ENCODE results near the gene ARID5A. TPM values are rescaled to one million over a fixed set of nuclear protein-coding genes. Genes with fewer than 3 reads are reported as not detected.

Gene ARID5A
- polyA plus RNA-seq, 4 donors = 2.9 to 15.2 (median 7.8) TPM

DNA sequence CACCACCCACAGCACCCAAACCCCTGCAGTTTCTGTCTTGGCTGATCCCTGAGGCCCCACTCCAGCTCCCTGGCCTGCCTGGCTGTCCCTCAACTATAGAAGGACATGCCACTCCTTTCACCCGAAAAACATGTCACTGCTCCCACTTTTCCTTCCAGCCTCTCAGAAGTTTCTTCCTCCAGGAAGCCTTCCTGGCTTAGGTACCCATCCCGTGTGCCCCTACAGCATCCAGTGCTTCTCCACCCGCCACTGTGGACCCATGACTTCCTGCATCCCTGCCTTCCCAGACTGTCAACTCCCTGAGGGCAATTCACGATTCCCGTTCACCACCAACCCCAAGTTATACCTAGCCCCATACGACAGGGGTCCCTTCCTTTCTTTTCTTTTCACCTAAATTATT lies 21.5 kb downstream of the ARID5A start:
- Histone ChIP-seq H3K27ac (ENCODE audit: low read depth in 1 of 3, low read length in 2 of 3) (no peak overlapping the region), H3K36me3 (ENCODE audit: control insufficient read depth in 3 of 3, insufficient read depth in 2 of 3, low read depth in 1 of 3, low read length in 3 of 3) (peaks cover 0 to under 1% (median 0%) of the 10 kb centered on the region in 3 donors), H3K4me1 (ENCODE audit: control insufficient read depth in 3 of 3, insufficient read depth in 2 of 3, low read depth in 1 of 3, low read length in 2 of 3) (peaks cover 0 to 11% (median 0%) of the 10 kb centered on the region in 3 donors), H3K4me3 (ENCODE audit: low read depth in 1 of 3, low read length in 3 of 3) (no peak overlapping the region), H3K27me3 (ENCODE audit: control insufficient read depth in 3 of 3, insufficient read depth in 3 of 3, low read length in 3 of 3) (no peaks in the 10 kb centered on the region), H3K9me3 (ENCODE audit: control insufficient read depth in 2 of 2, insufficient read depth in 1 of 2, low read depth in 1 of 2, low read length in 1 of 2) (peaks cover 0 to 11% of the 10 kb centered on the region in 2 donors)
- DNase-seq = no peak
- no peak for FAIRE-seq
- WGBS, 3 donors = 87 to 93% (median 88%) methylated on average over 6 of the region's 6 CpGs

DNA sequence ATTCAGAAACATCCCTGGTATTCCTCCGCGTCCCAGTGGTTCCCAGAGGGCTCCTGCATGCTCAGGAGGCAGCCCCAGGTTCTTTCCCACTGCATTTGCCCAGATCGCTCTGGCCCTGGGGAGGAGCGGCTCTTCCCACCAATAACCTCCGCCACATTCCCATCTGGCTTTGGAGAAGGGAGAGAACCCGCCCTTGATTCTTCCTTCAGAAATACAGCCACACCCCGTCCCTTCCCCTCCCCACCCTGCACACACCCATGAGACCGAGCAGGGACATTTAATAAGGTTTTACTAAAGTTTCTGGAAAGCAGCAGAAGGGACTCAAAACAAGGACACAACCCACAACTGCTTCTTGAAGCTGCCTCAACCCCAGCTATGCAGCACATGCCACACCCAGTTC lies 21.9 kb downstream of the ARID5A start:
- DNase-seq (no peak), FAIRE-seq (no peak)
- Histone ChIP-seq H3K4me1 (ENCODE audit: control insufficient read depth in 3 of 3, insufficient read depth in 2 of 3, low read depth in 1 of 3, low read length in 2 of 3) (peaks cover 0 to 11% (median 0%) of the 10 kb centered on the region in 3 donors), H3K9me3 (ENCODE audit: control insufficient read depth in 2 of 2, insufficient read depth in 1 of 2, low read depth in 1 of 2, low read length in 1 of 2) (peaks cover 0 to 11% of the 10 kb centered on the region in 2 donors), H3K27ac (ENCODE audit: low read depth in 1 of 3, low read length in 2 of 3) (no peak overlapping the region), H3K36me3 (ENCODE audit: control insufficient read depth in 3 of 3, insufficient read depth in 2 of 3, low read depth in 1 of 3, low read length in 3 of 3) (no peaks in the 10 kb centered on the region), H3K27me3 (ENCODE audit: control insufficient read depth in 3 of 3, insufficient read depth in 3 of 3, low read length in 3 of 3) (no peaks in the 10 kb centered on the region), H3K4me3 (ENCODE audit: low read depth in 1 of 3, low read length in 3 of 3) (no peak overlapping the region)
- WGBS, 3 donors = 85 to 94% (median 89%) methylated on average over 8 of the region's 8 CpGs

DNA sequence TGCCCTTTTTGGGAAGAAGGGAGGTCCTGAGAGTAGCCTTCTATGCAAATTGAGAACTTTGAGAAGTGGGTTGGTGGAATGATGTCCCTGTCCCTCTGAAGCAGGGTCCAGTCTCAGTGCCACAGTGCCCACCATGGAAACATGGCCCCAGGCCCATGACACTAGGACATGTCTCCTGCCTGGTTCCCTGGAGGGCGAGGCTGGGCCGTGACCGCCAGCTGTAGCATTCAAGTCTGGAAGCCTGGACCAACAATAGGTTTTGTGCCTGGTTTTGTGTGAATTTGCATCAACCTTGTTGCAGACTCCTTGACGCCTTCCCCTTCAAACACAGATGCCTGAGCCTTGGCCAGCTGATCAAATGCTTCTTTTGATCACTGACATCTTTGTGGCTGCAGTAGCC lies 27.5 kb downstream of the ARID5A start:
- Histone ChIP-seq H3K27ac (ENCODE audit: low read depth in 1 of 3, low read length in 2 of 3) (no peak overlapping the region), H3K36me3 (ENCODE audit: control insufficient read depth in 3 of 3, insufficient read depth in 2 of 3, low read depth in 1 of 3, low read length in 3 of 3) (no peaks in the 10 kb centered on the region), H3K4me3 (ENCODE audit: low read depth in 1 of 3, low read length in 3 of 3) (no peak overlapping the region), H3K27me3 (ENCODE audit: control insufficient read depth in 3 of 3, insufficient read depth in 3 of 3, low read length in 3 of 3) (no peaks in the 10 kb centered on the region), H3K4me1 (ENCODE audit: control insufficient read depth in 3 of 3, insufficient read depth in 2 of 3, low read depth in 1 of 3, low read length in 2 of 3) (no peaks in the 10 kb centered on the region), H3K9me3 (ENCODE audit: control insufficient read depth in 2 of 2, insufficient read depth in 1 of 2, low read depth in 1 of 2, low read length in 1 of 2) (peaks cover 0 to 3% of the 10 kb centered on the region in 2 donors)
- DNase-seq (no peak), FAIRE-seq (no peak)
- 71 to 95% (median 74%) methylated on average over 4 of the region's 4 CpGs for WGBS, 3 donors

DNA sequence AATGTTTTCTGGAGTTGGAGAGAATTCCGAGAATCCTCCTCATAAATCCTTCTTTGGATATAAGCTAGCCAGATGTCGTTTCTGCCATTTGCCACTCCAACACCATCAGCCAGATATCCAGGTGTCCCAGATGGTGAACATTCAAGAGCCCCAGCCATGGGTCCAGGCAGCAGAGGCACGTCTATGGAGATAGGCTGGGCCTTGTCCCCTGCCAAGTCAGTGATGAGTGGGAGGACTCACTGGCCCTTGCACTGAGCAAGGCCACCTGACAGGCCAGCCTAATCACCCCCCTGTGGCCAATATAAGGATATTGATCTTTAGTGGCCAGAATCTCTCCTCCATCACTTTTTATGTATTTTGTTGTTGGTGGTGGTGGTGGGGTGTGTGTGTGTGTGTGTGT lies 28.0 kb downstream of the ARID5A start:
- 73 to 83% (median 79%) methylated on average over 3 of the region's 3 CpGs for WGBS, 3 donors
- no peak for FAIRE-seq
- Histone ChIP-seq H3K4me3 (ENCODE audit: low read depth in 1 of 3, low read length in 3 of 3) (no peak overlapping the region), H3K9me3 (ENCODE audit: control insufficient read depth in 2 of 2, insufficient read depth in 1 of 2, low read depth in 1 of 2, low read length in 1 of 2) (peaks cover 0 to 3% of the 10 kb centered on the region in 2 donors), H3K4me1 (ENCODE audit: control insufficient read depth in 3 of 3, insufficient read depth in 2 of 3, low read depth in 1 of 3, low read length in 2 of 3) (no peaks in the 10 kb centered on the region), H3K27ac (ENCODE audit: low read depth in 1 of 3, low read length in 2 of 3) (no peak overlapping the region), H3K36me3 (ENCODE audit: control insufficient read depth in 3 of 3, insufficient read depth in 2 of 3, low read depth in 1 of 3, low read length in 3 of 3) (no peaks in the 10 kb centered on the region), H3K27me3 (ENCODE audit: control insufficient read depth in 3 of 3, insufficient read depth in 3 of 3, low read length in 3 of 3) (no peaks in the 10 kb centered on the region)
- DNase-seq = no peak

DNA sequence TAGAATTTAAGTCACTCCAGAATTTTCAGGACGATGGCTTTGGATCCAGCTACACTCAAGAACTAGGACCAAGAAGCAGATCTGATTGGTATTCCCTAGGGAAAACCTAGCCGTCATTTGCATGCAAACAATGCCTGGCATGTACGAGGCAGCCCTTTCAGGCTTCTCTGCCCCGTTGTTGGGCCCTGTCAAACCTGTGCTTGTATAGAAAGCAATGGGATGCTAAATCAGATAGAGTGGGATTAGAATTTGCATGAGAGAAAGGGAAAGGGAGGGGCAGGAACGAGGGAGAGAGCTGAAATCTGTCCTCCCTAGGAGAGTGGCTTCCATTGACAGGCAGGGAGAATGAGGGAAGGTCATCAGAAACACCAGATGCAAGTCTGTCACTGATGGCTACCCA lies 28.6 kb downstream of the ARID5A start:
- no peak for FAIRE-seq
- 68 to 80% (median 73%) methylated on average over 5 of the region's 5 CpGs for WGBS, 3 donors

DNA sequence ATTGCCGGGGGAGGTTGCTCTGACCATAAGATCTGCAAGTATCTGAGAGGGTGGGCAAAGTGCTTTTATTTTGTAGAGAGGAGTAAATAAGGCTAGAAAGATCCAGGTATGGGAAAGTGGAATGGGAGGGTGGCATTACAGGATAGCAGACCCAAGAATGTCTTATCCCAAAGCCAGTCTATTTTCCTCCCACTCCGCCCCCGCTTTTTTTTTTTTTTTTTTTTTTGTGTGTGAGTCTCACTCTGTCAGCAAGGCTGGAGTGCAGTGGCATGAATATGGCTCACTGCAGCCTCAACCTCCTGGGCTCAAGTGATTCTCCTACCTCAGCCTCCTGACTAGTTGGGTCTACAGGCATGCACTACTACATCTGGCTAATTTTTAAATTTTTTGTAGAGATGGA lies 31.5 kb downstream of the ARID5A start:
- no peaks in the 10 kb centered on the region for H3K36me3 ChIP-seq (ENCODE audit: control insufficient read depth in 3 of 3, insufficient read depth in 2 of 3, low read depth in 1 of 3, low read length in 3 of 3)
- no peaks in the 10 kb centered on the region for H3K27me3 ChIP-seq (ENCODE audit: control insufficient read depth in 3 of 3, insufficient read depth in 3 of 3, low read length in 3 of 3)
- no peak overlapping the region for H3K4me3 ChIP-seq (ENCODE audit: low read depth in 1 of 3, low read length in 3 of 3)
- no peaks in the 10 kb centered on the region for H3K9me3 ChIP-seq (ENCODE audit: control insufficient read depth in 2 of 2, insufficient read depth in 1 of 2, low read depth in 1 of 2, low read length in 1 of 2)
- no peaks in the 10 kb centered on the region for H3K4me1 ChIP-seq (ENCODE audit: control insufficient read depth in 3 of 3, insufficient read depth in 2 of 3, low read depth in 1 of 3, low read length in 2 of 3)
- 90 to 97% (median 94%) methylated on average over 3 of the region's 3 CpGs for WGBS, 3 donors
- FAIRE-seq (no peak), DNase-seq (no peak)
- no peak overlapping the region for H3K27ac ChIP-seq (ENCODE audit: low read depth in 1 of 3, low read length in 2 of 3)

More for the DNA sequence above, 28.6 kb downstream of the ARID5A start:
- H3K4me3 ChIP-seq (ENCODE audit: low read depth in 1 of 3, low read length in 3 of 3) = no peak overlapping the region
- H3K27ac ChIP-seq (ENCODE audit: low read depth in 1 of 3, low read length in 2 of 3) = no peak overlapping the region
- no peaks in the 10 kb centered on the region for H3K27me3 ChIP-seq (ENCODE audit: control insufficient read depth in 3 of 3, insufficient read depth in 3 of 3, low read length in 3 of 3)
- no peaks in the 10 kb centered on the region for H3K4me1 ChIP-seq (ENCODE audit: control insufficient read depth in 3 of 3, insufficient read depth in 2 of 3, low read depth in 1 of 3, low read length in 2 of 3)
- no peak for DNase-seq
- H3K9me3 ChIP-seq (ENCODE audit: control insufficient read depth in 2 of 2, insufficient read depth in 1 of 2, low read depth in 1 of 2, low read length in 1 of 2) = peaks cover 0 to 3% of the 10 kb centered on the region in 2 donors
- H3K36me3 ChIP-seq (ENCODE audit: control insufficient read depth in 3 of 3, insufficient read depth in 2 of 3, low read depth in 1 of 3, low read length in 3 of 3) = no peaks in the 10 kb centered on the region

DNA sequence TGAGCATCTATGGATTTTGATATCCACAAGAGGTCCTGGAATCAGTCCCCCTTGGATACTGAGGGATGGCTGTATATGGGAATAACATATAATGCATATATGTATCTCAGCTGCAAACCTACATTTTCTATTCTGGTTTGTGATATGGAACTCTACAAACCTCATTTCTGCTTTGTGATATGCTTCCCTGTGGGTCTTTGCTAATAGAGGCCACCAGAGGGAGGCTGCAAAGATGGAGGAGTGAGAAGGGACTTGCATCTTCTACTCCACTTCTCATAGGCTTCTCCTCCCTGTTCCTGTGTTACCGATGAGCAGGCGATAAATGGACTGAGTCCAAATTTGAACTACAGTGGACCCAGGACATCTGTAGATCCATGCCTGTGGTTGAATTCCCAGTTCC lies 37.8 kb downstream of the ARID5A start:
- Histone ChIP-seq H3K27me3 (ENCODE audit: control insufficient read depth in 3 of 3, insufficient read depth in 3 of 3, low read length in 3 of 3) (no peaks in the 10 kb centered on the region), H3K27ac (ENCODE audit: low read depth in 1 of 3, low read length in 2 of 3) (no peak overlapping the region), H3K4me3 (ENCODE audit: low read depth in 1 of 3, low read length in 3 of 3) (no peak overlapping the region), H3K9me3 (ENCODE audit: control insufficient read depth in 2 of 2, insufficient read depth in 1 of 2, low read depth in 1 of 2, low read length in 1 of 2) (no peaks in the 10 kb centered on the region), H3K36me3 (ENCODE audit: control insufficient read depth in 3 of 3, insufficient read depth in 2 of 3, low read depth in 1 of 3, low read length in 3 of 3) (no peaks in the 10 kb centered on the region), H3K4me1 (ENCODE audit: control insufficient read depth in 3 of 3, insufficient read depth in 2 of 3, low read depth in 1 of 3, low read length in 2 of 3) (peaks cover 0 to 3% (median 0%) of the 10 kb centered on the region in 3 donors)
- 89 to 100% (median 92%) methylated on average over 2 of the region's 2 CpGs for WGBS, 3 donors
- FAIRE-seq (no peak), DNase-seq (no peak)

DNA sequence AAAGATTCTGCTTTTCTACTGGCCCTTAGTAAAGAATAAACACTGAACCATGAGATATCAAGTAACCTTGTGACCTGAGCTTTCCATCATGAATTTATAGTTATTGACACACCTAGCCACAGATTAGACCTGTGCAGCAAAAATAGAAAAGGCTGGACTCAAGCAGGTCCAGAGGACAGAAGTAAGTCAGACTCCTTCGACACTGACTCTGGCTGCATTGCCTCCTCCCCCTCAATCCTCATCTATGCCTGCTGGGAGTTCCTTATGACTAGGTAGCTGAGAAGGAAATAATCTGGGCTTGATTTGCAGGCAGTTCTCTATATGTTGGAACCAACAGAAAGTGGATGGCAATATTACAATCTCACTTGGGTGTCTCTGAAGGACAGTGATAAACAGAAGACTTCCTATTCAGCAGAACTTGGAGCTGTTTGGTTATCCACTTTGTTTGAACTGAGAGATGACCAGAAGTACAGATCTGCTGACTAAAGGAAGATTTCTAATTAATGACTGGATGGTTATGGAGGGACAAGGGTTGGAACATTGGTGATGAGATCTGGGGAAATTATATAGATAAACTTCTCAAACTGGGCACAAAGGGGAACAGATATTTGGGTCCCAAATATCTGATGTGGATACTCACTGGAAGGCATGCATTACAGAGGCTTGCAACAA lies 39.4 kb downstream of the ARID5A start:
- no peaks in the 10 kb centered on the region for H3K27me3 ChIP-seq (ENCODE audit: control insufficient read depth in 3 of 3, insufficient read depth in 3 of 3, low read length in 3 of 3)
- FAIRE-seq (no peak), DNase-seq (peak; percentile 46 to 65)
- no peak overlapping the region for H3K4me3 ChIP-seq (ENCODE audit: low read depth in 1 of 3, low read length in 3 of 3)
- WGBS, 3 donors = 17 to 70% (median 53%) methylated on average over 1 of the region's 1 CpG
- peaks cover 0 to 3% (median 0%) of the 10 kb centered on the region in 3 donors for H3K4me1 ChIP-seq (ENCODE audit: control insufficient read depth in 3 of 3, insufficient read depth in 2 of 3, low read depth in 1 of 3, low read length in 2 of 3)
- peak overlapping the region in 2 of 3 donors; percentile 12 to 14 for H3K27ac ChIP-seq (ENCODE audit: low read depth in 1 of 3, low read length in 2 of 3)
- no peaks in the 10 kb centered on the region for H3K9me3 ChIP-seq (ENCODE audit: control insufficient read depth in 2 of 2, insufficient read depth in 1 of 2, low read depth in 1 of 2, low read length in 1 of 2)
- H3K36me3 ChIP-seq (ENCODE audit: control insufficient read depth in 3 of 3, insufficient read depth in 2 of 3, low read depth in 1 of 3, low read length in 3 of 3) = peaks cover 0 to 2% (median 0%) of the 10 kb centered on the region in 3 donors

DNA sequence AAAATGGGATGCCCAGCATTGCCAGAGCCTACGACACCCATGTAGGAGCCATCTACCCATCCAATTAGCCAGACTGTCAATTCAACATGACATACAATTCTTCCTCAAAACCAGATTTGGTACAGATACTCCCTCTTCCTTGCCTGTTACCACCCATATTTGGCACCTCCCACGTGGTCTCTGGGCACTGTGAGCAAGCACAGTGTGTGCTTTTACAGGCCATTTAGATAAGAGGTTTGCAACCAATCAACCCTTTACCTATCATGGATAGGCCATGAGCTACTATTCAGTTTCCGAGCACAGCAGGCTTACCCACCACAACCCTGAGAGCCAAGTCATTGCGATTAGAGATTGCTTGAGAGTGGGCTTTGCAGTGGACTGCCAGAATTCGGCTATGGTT lies 40.9 kb downstream of the ARID5A start:
- 69 to 87% (median 80%) methylated on average over 5 of the region's 5 CpGs for WGBS, 3 donors
- no peak for FAIRE-seq
- H3K4me3 ChIP-seq (ENCODE audit: low read depth in 1 of 3, low read length in 3 of 3) = no peak overlapping the region
- no peaks in the 10 kb centered on the region for H3K27me3 ChIP-seq (ENCODE audit: control insufficient read depth in 3 of 3, insufficient read depth in 3 of 3, low read length in 3 of 3)
- H3K4me1 ChIP-seq (ENCODE audit: control insufficient read depth in 3 of 3, insufficient read depth in 2 of 3, low read depth in 1 of 3, low read length in 2 of 3) = peaks cover 0 to 3% (median 0%) of the 10 kb centered on the region in 3 donors
- no peak for DNase-seq
- H3K9me3 ChIP-seq (ENCODE audit: control insufficient read depth in 2 of 2, insufficient read depth in 1 of 2, low read depth in 1 of 2, low read length in 1 of 2) = no peaks in the 10 kb centered on the region
- H3K36me3 ChIP-seq (ENCODE audit: control insufficient read depth in 3 of 3, insufficient read depth in 2 of 3, low read depth in 1 of 3, low read length in 3 of 3) = peaks cover 0 to 2% (median 0%) of the 10 kb centered on the region in 3 donors
- H3K27ac ChIP-seq (ENCODE audit: low read depth in 1 of 3, low read length in 2 of 3) = no peak overlapping the region
